Measurements from ENCODE around the gene CCNK.

CCNK gene

GRCh38 chr14:99518441-99519346 is 37.5 kb downstream of the CCNK start:
- peak in 44 of 58 donors; percentile 9 to 84 (median 47) for DNase-seq

GRCh38 chr14:99519347-99519881 is 38.2 kb downstream of the CCNK start:
- DNase-seq, result no peak

GRCh38 chr14:99519931-99520421 is 38.8 kb downstream of the CCNK start:
- no peak for DNase-seq

DNA sequence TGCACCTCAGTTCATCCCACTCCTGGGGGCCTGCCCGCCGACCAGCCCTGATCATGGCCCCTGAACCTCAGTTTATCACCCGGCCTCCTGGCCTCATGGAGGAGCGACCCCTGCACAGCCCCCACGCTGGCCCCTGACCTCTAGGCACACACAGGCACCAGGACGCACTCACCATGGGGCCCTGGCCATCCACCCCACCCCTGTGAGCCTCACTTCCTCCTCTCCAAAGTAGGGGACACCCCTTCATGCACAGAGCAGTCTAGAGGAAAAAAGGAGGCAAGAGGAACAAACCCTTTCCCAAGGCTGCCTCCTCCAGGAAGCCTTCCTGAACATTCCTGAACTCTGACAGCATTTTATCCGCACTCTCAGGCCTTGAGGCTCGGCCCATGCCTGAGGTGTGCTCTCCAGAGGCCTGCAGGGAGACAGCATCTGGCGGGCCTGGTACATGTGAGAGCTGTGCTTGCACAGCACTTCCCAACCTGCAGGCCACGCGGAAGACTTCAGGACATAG is 39.4 kb downstream of the CCNK start:
- DNase-seq, result no peak

DNA sequence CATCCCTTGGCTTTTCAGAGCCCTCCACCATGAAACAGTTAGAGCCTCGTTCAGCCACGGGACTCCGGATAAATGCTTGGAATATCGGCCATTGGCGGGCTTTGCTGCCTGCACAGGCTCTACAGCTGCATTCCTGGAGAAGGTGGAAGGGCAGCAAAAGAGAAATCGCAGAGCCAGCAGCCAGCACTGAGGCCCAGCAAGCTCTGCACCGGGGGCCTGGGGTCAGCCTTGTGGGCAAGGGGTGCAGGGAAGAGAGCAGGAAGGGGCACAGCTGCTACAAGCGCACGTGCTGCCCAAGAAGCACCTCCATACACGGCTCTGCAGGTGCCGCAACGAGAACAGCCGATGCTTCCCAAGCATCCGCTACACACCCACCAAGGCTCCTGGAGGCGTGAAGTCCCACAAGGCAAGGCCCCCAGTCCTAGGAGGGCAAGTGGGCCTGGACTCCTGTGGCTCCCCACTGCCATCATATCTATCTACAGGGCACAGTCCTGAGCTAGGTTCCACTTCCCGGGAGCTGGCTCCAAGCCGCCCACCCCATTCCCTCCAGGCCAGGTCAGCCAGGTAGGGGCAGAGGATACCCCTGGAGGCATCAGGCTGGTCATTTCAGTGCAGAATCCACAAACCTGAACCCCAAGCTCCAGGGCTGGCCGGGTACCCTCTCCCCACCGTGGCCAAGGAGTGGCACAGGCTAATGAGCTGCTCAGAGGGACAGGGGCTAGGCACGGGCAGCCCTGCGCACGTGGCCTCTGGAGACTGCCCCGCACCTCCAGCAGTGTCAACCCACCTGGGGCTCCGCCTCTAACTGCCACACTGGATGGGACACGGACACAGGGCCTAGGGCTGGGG is 40.2 kb downstream of the CCNK start:
- no peak for DNase-seq

GRCh38 chr14:99522025-99522401 is 40.8 kb downstream of the CCNK start:
- DNase-seq, result no peak

- DNase-seq, result no peak
Measured at GRCh38 chr14:99522457-99522891, 41.3 kb downstream of the CCNK start.

GRCh38 chr14:99522934-99523703 is 41.9 kb downstream of the CCNK start:
- DNase-seq, result no peak

DNA sequence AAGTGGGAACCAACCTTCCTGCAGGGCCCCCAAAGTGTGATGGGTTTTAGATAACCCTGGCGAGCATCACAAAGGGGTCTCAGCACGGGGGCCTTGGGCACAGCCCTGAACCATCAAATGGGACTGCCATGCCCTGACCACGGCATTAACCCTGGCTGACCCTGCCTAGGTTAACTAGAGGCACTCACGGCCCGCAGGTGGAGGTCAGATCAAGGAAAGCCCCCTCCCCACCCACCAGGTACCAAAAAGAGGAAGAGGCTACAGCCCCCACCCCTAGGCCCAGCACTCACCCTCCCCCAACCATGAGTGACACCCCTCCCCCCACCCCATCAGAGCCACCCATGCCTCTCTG is 42.5 kb downstream of the CCNK start:
- no peak for DNase-seq

DNA sequence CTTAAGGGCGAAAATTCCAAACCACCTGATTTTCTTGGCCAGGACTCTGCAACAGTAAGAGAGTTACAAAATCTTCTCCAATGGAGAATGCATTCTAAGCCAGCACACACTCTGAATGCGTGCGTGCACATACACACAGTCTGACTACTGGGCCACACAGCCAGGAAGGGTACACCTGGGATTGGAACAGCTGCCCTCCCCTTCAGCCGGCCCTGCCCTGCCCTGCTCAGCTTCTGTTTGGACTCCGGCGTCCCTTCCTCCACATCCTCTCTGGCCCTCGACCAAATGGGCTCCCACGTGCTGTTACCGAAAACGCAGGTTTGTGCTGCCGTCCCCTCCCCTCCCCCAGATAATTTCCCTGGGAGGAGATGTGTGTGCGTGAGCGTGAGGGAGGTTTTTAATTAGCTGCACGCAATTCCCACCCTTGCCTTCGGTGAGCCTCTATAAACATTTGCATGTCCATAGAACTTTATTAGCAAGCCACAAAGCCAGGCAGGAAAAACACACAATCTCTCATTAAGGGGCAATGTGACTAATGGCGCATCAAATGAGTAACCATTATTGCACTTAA is 43.0 kb downstream of the CCNK start:
- DNase-seq, result no peak

GRCh38 chr14:99524804-99525698 is 43.8 kb downstream of the CCNK start:
- no peak for DNase-seq

DNA sequence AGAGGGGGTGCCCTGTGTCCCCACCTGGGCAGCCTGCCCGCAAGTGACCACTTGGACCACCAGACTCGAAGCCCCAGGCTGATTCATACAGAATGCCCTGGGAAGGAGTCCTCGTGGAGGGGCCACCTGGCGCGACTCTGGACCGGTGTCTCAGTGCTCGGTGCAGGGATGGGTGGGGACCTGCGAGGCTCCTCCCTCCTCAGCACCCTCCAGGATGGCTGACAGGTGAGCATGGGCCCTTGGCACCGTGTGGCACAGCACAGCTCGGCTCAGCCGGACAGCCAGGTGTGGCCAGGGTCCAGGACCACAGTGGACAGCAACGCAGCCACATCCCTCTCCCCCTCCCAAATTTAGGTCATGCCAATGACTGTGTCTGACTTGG is 44.5 kb downstream of the CCNK start:
- no peak for DNase-seq

DNA sequence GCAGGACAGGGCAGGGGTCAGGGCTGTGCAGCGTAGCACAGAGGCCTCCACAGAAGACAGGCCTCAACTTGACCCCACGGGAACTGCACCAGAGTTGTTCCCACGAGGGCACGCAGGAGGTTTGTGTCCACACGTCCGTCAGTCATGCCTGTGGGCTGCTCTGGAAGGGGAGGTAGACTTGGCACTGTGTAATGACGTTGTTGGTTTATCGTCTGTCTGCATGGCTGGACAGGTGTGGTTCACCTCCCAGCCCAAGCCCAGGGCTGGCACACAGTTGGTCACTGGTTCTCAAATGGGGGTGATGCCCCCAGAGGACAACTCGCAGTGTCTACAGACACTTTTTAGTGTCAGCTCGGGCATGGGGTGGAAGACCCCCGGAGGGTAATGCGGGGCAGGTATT is 45.8 kb downstream of the CCNK start:
- DNase-seq, result no peak

GRCh38 chr14:99527427-99528076 is 46.3 kb downstream of the CCNK start:
- DNase-seq, result no peak

DNA sequence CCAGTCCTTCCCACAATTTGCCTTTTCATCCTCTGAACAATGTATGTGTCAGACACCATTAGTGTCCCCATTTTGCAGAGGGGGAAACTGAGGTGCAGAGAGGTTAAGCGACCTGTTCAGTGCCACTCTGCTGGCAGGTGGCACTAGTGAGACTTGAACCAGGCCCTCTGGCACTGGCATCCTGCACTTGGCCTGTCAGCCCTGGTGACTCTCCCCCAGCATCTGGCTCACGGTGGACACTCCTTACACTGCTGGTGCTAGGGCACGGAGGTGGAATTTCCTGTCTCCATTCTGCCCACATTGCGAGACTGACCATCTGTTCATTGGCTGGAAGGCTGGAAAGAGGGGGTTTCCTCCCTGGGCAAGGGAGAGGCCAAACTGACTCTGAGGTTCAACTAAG is 48.7 kb downstream of the CCNK start:
- DNase-seq, result peak in 1 of 58 donors; percentile 12

- DNase-seq, result no peak
Measured at GRCh38 chr14:99530407-99531155, 49.4 kb downstream of the CCNK start.

DNA sequence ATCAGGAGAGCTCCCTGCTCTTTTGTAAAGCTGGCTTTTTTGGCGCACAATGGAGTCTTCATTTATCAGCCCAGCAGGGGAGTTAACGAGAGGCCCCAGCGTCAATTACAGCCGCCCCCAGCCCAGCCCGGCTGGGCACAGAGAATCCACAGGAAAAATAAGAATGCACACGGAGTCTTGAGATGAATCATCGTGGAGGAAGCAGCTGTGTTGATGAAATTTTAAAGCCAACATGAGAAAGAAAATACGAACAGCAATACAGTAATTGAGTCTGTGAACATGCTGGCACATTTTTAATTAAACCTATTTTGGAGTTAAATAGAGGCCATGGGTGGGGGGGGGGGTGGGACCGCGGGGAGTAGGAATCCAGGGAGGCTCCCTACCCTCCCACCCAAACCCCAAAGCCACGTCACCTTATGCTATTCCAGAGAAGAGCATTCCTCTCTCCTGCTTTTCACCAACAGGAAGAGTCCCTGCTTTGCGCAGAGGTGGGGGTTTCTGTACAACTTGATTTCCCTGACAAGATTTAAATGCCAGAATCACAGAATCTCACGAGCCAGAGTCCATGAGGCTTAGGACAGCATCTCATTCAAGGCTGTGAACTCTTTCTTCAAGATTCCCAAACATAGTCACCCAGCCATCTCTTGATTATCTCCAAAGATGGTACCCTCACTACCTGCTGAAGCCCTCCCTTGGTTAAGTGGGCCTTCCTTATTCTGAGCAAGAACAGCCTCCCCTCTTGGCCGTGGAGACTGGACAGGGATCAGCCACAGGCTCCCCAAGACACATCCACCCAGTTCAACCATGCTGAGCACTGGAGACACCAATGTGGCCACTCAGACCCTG is 50.3 kb downstream of the CCNK start:
- peak in 7 of 58 donors; percentile 16 to 64 (median 20) for DNase-seq
